Renal pelvis (tissue), 12 donors: ENCODE measurements around the gene ZNF804B. TPM values are rescaled to one million over a fixed set of nuclear protein-coding genes. Genes with fewer than 3 reads are reported as not detected.

ENCODE experiments used
- DNase-seq: peaks from one replicate; pipeline ENCODE4 v3.0.0-alpha.2; 2013
- long read RNA-seq, 16 experiments: transcript quantifications; one replicate each; lab custom pipeline, GENCODE V29; 2026
- polyA plus RNA-seq, 3 donors: library from polyadenylated mRNA; unstranded; fragments of 120-200 nt; gene quantifications; one replicate each; pipeline ENCODE4 v1.2.1, GENCODE V29; 2013; ENCODE audit not compliant: insufficient read length in 3 of 3

The ZNF804B gene
- polyA plus RNA-seq, result under 1 TPM; 0.10 to 0.35 (median 0.17) TPM
- long read RNA-seq, donor 1, result 0 reads
- long read RNA-seq, donor 2, result 0 reads
- long read RNA-seq, donor 3, result 0 reads
- long read RNA-seq, donor 4, result 0 reads
- long read RNA-seq, donor 5, result 0 reads
- long read RNA-seq, donor 6, result 0 reads
- long read RNA-seq, donor 7, result 0 reads
- long read RNA-seq, donor 8, result 0 reads
- long read RNA-seq, donor 9, result 0 reads
- long read RNA-seq, donor 10, result 0 reads
- long read RNA-seq, donor 11, result 0 reads
- long read RNA-seq, donor 12, result 0 reads
- long read RNA-seq, donor 13, result 0 reads
- long read RNA-seq, donor 14, result 0 reads
- long read RNA-seq, donor 15, result 0 reads
- long read RNA-seq, donor 16, result 0 reads

DNA sequence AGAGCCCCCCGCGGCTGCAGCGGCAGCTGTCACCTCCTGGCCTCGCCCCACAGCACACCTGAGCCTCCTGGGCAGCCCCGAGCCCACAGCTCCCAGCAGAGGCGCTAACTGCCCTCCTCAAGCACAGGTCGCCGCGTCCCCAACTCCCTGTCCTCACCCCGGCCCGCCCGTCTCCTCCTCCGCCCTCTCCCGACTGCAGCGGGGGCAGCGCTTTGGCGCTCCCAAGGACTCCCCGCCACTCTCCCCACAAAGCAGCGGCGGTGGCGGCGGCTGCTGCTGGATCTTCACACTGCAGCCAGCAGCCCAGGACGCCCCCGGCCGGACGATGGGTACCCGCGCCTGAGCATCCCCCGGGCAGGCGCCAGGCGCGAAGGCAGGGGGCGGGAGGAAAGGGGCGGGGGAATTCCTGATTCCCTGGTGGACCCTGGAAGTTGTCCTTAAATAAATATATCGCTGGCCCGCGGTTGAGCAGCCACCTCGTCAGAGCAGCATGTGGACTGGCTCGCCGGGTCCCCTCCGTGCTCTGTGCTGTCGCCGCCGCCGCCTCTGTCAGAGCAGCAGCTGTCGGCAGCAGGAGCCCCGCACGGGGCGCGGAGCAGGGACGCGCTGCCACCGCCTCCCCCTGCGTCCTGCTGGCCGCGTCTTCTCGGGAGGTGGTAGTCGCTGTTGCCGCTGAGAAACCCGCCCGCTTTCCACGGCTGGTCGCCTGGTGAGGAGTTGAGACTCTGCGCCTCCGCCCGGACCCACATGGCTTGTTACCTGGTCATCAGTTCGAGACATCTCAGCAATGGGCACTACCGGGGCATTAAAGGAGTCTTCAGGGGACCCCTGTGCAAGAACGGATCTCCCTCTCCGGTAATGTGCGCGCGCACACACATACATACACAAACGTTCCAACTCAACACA is at the start of gene ZNF804B:
TSS of gene ZNF804B (plus strand) at position 471 of the 906 bp plus-strand sequence. CDS start at position 748, 277 bp downstream.
- peak; percentile 26 for DNase-seq

DNA sequence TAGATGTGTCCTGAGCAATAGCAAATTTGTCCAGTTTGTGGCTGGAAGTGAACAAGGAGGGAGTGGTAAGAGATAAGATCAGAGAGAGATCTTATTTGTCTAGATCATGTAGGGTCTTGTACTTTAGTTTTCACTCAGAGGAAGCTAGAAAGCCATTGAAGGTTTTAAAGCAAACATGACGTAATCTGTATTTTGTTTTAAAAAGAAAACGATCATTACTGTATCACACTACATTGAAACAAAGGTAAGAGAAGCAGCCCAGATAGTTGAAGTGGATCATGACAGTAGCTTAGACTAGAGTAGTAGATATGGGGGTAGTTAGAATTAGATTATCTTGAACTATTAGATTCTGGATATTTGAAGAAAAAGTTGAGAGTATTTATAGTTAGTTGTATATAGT is 23.6 kb upstream of the ZNF804B start:
- DNase-seq, result no peak

DNA sequence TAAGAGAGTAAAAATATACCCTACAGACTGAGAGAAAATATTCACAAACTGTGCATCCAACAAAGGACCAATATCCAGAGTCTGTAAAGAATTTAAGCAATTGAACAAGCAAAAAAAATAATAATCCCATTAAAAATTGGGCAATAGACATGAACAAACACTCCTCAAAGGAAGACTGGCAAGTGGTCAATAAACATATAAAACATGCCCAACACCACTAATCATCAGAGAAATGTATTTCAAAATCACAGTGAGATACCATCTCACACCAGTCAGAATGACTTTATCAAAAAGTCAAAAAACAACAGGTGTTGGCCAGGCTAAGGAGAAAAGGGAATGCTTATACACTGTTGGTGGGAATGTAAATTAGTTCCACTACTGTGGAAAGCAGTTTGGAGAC is 21.9 kb upstream of the ZNF804B start:
- no peak for DNase-seq

DNA sequence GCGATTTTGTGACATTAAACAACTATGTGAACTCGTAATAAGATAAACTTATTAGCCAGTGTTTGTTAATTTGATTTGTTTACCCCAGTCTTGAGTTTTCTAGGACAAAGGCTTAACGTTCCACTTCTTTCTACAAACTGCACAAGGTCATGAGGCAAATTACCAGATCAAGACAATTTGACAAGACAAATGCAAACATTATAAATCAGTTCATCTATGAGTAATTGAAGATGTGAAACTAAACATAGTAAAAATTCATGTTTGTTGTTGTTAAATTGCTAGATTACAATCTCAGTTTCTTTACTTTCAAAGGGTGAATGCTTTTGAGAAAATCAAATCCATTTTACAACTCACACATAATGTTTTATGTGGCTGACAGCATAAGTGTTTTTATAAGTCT is 13.4 kb upstream of the ZNF804B start:
- no peak for DNase-seq

DNA sequence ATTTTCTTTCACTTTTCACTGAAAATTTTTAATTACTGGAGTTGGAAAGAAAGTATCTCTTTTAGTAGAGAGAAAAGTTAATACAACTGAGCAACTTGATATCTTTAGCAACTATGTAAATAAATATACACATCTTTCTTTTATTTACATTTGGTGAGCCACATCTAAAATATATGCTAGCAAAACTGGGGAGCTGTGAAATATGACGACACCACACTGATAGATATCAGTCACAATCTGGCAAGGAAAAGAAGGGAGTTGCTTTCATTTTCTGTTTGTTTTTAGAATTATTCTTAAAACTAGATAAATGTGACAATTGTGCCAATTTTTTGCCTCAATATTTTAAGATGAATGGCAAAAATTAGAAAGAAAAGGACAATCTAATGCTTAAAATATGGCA is 2.7 kb upstream of the ZNF804B start:
- DNase-seq, result no peak

DNA sequence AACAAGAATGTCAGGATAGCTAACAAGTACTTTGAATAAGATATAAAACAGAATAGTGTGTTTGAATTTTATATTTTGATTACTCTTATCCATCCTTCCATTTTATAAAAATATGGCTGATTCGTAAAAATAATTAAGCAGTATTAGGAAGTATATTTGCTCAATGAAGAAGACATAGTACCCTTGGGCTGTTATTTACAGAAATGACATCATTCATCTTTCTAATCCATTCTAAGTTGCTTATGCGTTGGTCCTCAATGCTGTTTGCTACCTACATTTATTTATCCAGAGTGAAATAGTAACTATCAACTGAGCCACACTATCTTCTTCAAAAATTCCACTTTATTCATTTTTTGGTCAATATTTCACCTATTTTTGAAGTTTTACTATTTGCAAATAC is 2.1 kb upstream of the ZNF804B start:
- DNase-seq, result no peak

DNA sequence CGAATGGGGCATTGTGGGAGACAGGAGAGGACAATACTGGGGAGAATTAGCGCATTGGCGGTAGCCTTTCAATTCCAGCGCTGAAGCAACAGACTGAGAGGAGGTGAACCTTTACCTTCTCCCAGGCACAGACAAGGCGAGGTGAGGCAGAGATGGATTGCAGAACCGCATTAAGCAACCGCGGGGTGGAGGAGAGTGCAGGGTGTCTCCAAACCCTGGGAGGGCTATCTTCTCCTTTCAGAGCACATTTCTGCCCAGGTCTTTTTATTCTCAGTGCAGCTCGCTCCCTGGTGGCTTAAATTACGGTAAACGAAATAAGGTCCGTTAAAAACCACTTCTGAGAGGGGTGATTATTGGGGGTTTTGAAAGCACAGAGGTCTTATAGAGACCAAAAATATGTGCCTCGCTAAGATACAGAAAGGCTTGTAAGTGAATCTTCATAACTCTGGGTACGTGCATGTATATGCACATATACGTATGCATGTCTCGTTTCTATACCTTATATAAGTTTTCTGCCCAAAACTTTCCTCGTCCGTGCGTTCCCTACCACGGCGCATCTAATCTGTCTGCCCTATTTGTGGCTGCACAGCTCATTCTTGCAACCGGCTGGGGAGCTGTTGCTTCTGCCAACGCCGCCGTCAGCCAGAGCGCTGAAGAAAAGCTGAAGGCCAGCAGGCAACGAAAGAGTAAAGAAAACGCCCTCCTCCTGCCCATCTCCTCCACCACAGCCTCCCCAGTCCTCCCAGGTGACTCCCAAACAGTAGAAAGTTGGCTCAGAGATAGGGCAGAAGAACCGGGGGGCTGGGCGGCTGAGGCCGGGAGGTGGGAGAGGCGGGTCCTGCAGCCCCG is 895 bp upstream of the ZNF804B start:
- DNase-seq, result peak; percentile 29

DNA sequence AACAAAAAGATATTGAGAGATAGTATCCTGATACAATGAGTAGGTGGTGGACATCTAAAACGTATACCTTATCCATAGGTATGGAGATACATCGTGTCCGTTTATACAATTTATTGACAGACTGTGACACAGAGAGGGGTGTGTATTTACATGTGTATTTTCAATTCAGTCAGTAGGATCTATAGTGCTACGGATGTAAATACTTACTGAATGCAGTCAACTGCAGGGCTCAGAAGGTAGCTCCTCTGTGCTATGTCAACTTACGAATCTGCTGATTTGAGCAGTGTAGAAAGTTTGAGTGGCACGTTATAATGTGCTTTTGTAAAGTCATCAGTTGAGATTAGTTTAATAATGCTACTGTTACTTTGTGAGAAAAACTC is 626 bp downstream of the ZNF804B start:
- DNase-seq, result no peak

DNA sequence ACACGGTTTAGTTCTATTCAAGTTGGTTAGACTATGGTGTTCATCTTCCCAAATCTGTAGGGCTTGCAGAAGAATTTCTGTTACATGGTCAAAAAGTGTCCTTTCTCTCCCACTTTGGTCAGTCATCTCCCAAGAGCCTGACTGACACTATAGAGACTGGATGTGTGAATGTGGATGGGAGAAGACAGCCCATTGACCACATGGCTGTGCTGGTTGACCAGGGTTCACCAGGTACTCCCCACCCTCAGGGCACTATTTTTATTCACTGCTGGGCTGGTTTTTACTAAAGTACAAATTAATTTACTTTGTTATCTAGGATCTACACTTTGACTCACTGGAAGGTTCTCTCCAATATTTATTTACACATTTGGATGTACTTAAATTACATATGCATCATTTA is 2.3 kb downstream of the ZNF804B start:
- no peak for DNase-seq

DNA sequence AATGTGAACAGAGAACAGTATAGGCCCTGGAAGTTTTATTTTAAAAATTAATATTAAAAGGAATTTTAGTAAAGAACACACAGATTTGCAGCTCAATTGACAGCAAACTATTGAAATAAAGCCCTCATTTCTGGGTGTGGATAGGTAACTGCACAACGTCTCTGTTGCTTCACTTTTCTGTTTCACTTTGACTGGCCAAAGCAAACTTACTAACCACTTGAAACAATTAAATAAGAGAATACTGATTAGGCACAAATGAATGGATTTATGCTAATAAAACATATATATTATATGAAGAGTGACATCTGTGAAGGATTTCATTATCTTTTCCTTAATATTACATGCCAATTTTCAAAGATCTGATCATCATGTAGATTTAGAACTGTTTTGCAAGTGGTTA is 11.9 kb downstream of the ZNF804B start:
- no peak for DNase-seq

DNA sequence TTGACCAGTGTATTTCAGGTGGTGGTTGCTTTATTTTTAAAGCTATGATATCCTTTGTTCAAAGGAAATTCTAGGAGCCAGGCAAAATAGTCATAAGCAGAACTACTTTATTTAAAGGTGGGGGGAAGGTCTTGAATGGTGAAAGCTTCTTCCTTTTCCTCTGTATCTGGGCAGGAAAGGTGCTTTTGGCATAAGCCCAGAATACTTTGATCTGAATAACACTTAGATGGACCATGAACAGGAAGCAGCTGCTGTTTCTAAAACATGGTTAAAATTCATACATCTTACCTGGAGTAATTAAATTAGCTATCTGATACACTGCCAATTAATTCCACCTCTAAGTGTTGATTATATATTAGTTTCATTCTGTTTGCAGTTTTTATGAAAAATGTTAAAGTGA is 13.3 kb downstream of the ZNF804B start:
- DNase-seq, result no peak

DNA sequence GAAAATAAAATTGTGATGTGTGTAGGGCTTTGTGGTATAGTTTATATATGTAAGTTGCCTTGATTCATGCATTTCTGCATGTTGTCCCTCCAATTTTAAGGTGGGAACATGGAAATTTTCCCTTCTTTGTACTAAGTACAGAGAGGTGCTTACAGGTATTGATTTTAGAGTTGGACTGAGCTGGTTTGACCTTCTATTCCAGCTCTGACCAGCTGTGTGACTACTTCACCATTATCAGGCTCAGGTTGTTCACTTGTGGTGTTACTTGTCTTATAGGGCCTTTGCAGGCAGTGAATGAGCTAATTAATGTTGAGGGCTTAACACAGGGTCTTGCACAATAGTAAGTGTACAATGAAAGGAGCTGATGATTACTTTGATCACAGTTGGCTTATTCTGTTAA is 16.3 kb downstream of the ZNF804B start:
- no peak for DNase-seq

DNA sequence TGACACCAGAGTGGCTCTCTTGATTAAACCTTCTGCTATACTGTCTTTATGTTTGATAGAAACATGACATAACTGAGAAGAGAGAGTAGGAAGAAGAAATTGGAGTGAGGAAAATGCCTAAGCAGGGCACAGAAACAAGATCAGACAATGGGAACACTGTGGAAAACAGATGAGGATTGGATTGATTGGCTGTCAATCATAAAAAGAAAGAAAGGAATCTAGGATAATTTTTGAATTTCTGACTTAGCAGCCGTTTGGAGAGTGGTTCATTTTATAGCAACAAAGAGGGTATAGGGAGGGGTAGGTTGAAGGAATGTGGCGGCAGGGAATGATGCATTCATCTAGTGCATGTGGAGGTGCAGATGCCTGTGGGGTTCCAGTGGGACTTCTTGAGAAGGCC is 28.3 kb downstream of the ZNF804B start:
- no peak for DNase-seq

DNA sequence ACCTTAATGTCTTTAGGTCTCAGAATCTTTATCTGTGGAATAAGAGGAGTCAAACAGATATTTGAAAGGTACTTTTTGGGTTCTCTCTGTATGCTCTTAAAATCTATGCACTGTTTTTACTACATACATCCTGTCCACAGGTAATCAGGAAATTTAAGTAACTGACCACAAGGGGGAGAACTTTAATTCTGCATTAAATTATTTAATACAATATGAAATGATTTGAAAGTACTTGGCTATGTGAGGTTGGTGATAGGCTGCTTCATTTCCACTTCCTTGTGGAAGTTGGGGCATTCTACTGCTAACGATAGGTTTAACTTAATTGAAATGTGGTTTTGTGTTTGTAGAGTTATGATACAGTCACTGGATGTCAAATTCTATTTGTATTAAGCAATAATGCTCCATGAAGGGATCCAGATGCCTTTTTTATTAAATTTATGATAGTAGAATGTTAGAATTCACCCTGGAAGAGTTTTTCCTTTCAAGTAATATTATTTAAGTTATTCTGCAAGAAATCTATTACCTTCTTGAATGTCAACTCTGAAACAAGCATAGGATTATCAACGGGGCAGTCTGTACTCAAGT is 30.1 kb downstream of the ZNF804B start:
- DNase-seq, result peak; percentile 7

DNA sequence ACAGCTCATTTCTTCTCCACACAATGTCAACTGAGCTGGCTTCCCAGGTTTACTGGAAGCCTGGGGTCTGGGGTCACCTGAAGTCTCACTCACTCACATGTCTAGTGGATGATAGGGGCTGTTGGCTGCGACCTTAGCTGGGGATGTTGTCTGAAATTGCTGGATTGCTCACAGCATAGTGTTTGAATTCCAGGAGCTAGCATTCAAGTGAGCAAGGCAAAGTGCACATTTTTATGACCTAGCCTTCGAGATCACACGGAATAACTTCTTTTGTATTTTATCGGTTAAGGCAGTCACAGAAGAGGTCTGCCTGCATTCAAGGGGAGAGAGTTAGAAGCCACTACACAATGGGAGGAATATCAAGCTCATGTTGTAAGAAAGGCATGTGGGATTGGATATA is 32.4 kb downstream of the ZNF804B start:
- no peak for DNase-seq

DNA sequence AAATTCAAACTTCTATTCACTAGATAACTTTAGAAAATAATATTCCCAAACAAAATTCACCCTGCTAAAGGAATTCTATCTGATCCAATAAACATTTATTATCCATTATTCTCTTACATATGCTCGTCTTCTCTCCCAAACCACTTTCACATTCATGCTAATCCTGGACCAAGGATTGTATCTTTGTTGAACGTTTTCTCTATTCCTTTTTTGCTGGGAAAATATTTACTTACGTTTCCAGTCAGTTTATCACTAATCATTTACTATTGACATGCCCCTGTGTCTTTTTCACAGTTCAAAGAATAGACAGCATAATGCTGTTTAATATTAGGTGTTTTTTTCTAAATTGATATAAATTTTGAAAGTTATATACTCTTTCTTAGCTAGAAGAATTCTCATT is 32.9 kb downstream of the ZNF804B start:
- no peak for DNase-seq

DNA sequence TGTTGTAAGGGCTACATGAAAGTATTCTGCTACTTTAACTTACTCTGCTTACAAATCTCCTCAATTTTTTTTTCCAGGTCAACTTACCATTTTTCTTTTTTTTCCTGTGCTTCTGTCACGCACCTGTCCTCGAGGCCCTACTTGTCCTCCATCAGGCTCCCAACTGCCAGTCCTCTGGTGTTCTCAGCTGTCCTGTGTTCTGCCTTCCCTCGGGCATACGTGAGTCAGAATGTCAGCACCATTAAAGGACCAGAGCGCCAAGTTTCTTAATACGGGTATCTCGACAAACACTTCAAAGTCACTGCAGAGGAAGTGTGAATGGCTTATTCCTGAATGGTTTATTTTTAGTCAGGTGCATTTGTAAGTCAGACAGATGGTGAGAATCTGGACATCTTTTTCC is 36.1 kb downstream of the ZNF804B start, which contains the start of gene TEX47:
TSS of gene TEX47 (minus strand) at position 185 of the 400 bp plus-strand sequence. CDS start 795 bp downstream, outside the sequence.
- no peak for DNase-seq

DNA sequence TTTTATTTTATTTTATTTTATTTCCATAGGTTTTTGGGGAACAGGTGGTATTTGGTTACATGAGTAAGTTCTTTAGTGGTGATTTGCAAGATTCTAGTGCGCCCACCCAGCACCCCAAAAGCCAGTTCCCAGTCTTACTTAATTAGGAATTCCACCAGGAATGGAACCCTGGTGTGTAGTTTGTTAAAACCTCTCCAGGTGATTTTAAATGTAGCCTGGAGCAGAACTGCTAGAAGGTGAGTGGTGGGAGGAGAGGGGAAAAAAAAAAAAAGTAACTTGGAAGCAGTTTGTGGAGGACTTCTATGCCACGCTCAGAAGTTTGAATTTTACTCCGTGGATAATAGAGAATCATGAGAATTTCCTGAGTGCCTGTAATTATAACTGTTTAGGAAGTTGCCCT is 41.5 kb downstream of the ZNF804B start:
- DNase-seq, result no peak

DNA sequence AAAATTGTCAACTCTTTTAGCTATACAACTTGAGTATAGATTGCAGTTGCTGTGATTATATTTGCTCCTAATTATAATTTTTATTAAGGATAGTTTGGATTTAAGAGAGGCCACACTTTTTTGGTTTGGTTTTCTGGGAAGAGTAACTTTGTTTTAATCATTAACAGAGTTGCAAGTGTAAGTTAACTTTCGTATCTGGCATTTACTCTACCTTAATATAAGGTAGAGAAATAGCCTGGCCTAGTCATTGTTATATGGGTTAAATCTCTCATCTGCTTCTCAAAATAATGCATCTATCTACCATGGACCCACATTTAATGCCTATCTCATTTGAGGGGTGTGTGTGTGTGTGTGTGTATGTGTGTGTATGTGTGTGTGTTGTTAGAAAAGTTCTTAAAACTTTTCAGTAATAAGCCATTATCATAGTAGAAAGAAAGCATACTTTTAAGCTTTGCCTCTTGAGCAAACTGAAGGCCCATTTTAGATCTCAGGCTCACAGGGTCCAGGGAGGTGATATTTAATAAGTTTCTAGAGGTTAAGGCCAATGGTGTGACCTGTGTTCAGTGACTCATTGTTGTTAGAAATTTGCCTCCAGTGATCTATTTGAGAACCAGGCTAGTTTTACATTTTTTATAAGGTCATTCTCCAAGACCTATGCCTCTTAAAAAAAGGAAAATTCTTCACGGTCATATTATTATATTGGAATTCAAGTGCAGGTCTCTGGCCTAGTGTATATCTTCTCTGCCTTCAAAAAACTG is 47.0 kb downstream of the ZNF804B start:
- DNase-seq, result no peak

DNA sequence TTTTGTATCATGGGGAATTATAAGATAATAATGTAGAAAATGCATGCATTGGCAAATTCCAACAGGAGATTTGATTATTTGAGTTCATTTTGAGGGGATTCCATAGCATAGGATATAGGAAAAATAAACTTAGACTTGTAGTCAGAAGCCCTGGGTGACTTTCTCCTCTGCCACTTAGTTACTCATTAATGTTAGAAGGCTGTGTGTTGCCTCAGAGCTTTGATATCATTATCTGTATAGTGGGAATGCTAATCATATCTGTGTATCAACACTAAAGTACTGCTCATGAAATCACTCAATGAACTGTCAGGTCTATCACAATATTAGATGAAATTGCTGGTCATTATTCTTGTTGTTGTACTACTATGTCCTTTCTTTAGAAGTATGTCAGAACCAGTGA is 59.1 kb downstream of the ZNF804B start:
- DNase-seq, result no peak

DNA sequence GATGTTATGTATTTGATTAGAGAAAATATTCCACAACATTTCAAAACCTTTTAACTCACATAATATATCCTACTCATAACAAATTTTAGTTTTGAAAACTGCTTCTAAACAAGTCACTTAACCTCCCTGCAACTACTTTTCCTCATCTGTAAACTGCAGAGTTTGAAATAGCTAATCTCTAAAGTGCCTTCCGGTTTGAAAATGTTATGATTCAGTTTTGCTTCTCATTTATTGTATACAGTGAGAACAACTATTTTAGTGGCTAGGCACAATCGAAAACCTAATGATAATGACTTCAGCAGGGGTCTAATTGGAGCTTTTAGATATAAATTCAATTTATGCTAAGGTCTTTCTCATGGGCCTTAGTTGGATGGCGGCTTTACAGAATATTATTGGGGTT is 66.7 kb downstream of the ZNF804B start:
- DNase-seq, result no peak
